Peyer's patch (tissue), 4 donors: Measurements from ENCODE around the gene NOTO.

ENCODE experiments used
- POLR2A ChIP-seq, 2 donors: fragments of 450-650 bp; IDR thresholded peaks; one replicate each; pipeline ENCODE4 v1.5.1; 2017; ENCODE audit warnings: antibody characterized with exemption in 2 of 2, mild to moderate bottlenecking in 2 of 2, moderate library complexity in 2 of 2
- TF ChIP-seq, protein P1 (sequence below), 6 experiments: fragments of 450-650 bp in 4 of 6; fragments of 200-600 bp in 2 of 6; sonication (generic) in 1 of 6; IDR thresholded peaks; one replicate each; pipeline ENCODE4 v1.5.1; 2017 to 2019; ENCODE audit warnings: antibody characterized with exemption in 6 of 6, mild to moderate bottlenecking in 3 of 6, moderate library complexity in 1 of 6

DNA sequence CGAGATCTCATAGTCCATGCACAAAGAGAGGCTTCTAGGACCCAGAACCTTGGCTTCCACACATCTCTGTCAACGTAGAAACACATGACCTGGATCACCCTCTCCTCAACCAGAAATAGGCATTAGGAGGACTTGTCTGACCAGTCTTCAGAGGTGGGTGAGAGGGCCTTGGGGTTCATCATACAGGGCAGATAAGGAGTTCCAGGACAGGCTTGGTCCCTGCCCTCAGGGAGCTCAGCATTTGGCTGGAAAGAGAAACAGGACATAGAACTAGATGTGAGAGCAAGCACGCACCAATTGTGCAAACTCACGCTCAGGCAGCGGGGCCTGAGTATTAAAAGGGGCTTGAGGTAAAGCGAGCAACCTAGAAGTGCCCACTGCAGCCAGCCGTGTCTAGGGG is 28.6 kb upstream of the NOTO start:
- TF ChIP-seq, protein P1, sequence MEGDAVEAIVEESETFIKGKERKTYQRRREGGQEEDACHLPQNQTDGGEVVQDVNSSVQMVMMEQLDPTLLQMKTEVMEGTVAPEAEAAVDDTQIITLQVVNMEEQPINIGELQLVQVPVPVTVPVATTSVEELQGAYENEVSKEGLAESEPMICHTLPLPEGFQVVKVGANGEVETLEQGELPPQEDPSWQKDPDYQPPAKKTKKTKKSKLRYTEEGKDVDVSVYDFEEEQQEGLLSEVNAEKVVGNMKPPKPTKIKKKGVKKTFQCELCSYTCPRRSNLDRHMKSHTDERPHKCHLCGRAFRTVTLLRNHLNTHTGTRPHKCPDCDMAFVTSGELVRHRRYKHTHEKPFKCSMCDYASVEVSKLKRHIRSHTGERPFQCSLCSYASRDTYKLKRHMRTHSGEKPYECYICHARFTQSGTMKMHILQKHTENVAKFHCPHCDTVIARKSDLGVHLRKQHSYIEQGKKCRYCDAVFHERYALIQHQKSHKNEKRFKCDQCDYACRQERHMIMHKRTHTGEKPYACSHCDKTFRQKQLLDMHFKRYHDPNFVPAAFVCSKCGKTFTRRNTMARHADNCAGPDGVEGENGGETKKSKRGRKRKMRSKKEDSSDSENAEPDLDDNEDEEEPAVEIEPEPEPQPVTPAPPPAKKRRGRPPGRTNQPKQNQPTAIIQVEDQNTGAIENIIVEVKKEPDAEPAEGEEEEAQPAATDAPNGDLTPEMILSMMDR (IDR thresholded peaks at IDR 0.05): no peak
- no peak for TF ChIP-seq POLR2A (IDR thresholded peaks at IDR 0.05)
